Stimulated activated CD8-positive, alpha-beta memory T cell treated with anti-CD3 and anti-CD28 coated beads, Interleukin-12 subunit alpha, Interleukin-12 subunit beta, amount 100 ng/mL, for 24 hours (primary cell): ENCODE results near the gene CCL3.
"Not testable (repeated sequence)": the region's sequence is repeated elsewhere in the genome, so short reads cannot be mapped to it uniquely, and the experiment has no call there.

ENCODE experiments used
- DNase-seq: peaks from one replicate; pipeline ENCODE4 v3.0.0-alpha.2; 2020; ENCODE audit errors: extremely low read depth

The CCL3 gene

GRCh38 chr17:36086791-36087190, 3.2 kb downstream of the CCL3 start:
- no peak for DNase-seq

GRCh38 chr17:36085765-36086164, 4.2 kb downstream of the CCL3 start:
- no peak for DNase-seq

- not testable (repeated sequence) for DNase-seq
These were observed 6.3 kb downstream of the CCL3 start for GRCh38 chr17:36083691-36084090.

- peak; percentile 31 for DNase-seq
These were observed 7.3 kb downstream of the CCL3 start for GRCh38 chr17:36082482-36083120.

- DNase-seq = not testable (repeated sequence)
These were observed 8.1 kb downstream of the CCL3 start for GRCh38 chr17:36081681-36082471.

DNA sequence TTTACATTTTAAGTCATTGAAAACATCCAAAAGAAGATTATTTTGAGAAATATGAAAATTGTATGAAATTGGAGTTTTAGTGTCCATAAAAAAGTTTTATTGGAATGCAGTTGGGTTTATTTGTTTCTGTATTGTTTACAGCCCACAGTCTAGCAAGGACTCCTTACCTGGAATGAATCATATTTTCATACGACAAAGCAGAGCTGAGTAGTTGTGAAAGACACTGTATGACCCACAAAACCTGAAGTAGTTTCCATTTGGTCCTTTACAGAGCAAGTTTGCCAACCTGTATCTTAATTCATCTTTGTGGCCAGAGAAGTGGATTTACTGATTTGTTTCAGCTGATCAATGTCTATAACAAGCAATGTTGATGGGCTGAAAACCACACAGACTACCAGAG, 15.6 kb downstream of the CCL3 start:
- no peak for DNase-seq

DNA sequence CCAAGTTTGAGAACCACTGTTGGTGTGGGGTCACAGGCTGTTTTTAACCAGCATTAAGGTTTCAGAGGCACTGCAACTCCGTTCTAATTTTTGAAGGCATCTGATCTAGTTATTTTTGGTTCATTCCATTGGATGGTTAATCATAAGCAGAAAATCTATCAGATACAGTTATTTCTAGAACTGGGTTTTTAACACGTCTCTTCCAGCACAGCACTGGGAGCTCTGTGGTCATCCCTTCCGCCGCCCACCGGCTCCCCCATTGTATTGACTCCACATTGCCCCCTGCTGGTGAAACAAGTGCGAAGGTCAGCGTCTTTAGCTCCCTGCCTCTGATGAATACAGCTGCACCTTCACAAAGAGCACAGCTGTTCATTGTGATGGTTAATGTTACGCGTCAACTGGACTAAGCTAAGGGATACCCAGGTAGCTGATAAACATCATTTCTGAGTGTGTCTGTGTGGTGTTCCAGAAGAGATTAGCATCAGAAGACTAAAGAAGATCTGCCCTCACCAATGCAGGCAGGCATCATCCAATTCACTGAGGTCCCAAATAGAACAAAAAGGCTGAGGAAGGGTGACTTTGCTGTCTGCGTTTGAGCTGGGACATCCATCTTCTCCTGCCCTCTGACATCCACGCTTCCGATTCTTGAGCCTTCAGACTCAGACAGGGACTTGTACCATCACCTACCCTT, 17.4 kb downstream of the CCL3 start:
- peak; percentile 47 for DNase-seq

DNA sequence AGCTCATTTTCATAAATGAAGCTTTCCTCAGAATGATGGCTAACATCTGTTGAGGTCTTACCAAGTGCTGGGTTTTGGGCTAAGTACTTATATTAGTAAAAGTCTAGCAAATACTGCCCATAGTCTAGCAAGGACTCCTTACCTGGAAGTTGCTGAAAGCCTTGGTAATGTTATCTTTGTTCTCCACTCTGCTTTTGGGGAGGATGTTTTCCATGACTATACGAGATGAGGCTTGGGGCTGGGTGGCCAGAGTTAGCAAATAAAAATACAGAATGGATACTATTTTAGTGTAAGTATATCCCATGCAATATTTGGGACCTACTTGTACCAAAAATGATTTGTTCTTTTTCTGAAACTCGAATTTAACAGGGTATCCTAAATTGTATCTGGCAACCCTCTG, 18.2 kb downstream of the CCL3 start:
- DNase-seq = no peak

DNA sequence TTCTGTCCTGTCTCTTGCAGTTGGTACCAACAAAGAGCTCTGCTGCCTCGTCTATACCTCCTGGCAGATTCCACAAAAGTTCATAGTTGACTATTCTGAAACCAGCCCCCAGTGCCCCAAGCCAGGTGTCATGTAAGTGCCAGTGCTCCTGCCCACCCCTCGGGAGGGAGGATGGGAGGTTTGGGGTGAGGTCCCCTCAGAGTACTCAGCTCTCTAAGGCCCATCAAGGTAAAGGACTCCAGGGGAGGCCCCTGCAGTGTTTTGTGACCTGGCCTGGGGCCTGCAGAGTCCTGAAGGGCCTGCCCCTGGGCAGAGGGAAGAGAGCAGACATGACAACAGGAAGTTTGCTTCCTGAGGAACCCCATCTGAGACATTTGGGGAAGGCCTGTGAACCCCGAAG, 19.5 kb downstream of the CCL3 start:
- no peak for DNase-seq

GRCh38 chr17:36069136-36069535, 20.8 kb downstream of the CCL3 start:
- no peak for DNase-seq

- DNase-seq = no peak
These were observed 21.4 kb downstream of the CCL3 start for GRCh38 chr17:36068524-36068923.

- no peak for DNase-seq
These were observed 23.5 kb downstream of the CCL3 start for GRCh38 chr17:36066365-36066985.

- DNase-seq = no peak
These were observed 26.0 kb downstream of the CCL3 start, which contains the start of gene CCL18 for GRCh38 chr17:36063786-36064541. Gene CCL18 (plus strand): TSS chr17:36064272. CDS start chr17:36064343, 71 bp downstream.

DNA sequence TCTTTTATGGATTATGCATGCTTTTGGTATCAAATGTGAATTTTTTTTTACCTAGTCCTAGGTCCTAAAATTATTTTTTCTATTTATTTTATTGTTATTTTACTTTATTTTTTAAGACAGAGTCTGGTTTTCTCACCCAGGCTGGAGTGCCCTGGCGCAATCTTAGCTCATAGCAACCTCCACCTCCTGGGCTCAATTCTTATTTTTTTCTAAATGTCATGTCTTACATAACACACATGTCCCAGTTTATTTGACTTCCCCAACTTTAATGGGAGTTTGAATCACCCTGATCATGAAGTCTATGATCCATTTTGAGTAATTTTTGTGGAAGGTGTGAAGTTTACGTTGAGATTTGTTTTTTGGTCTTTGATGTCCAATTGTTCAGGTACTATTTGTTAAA, 29.1 kb downstream of the CCL3 start:
- no peak for DNase-seq

- DNase-seq = no peak
These were observed 30.5 kb downstream of the CCL3 start for GRCh38 chr17:36059406-36059805.

DNA sequence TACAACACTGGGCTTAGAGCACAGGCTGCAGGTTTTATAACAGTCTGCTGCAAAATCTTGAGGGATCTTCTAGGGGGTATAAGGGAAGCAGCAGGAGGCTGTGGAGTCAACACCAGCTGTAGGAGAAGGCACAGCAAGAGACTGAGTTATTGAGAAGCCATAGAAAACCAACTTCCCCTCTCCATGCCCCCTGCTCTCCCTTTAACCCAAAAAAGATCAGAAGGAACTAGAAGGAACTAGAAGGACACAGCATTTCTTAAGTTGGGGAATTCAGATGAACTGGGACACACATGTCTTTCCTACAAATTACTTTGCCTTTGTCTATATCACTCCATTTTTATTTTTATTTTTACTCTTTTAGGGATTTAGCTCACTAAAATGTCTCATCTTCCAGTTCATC, 32.0 kb downstream of the CCL3 start:
- DNase-seq = no peak

DNA sequence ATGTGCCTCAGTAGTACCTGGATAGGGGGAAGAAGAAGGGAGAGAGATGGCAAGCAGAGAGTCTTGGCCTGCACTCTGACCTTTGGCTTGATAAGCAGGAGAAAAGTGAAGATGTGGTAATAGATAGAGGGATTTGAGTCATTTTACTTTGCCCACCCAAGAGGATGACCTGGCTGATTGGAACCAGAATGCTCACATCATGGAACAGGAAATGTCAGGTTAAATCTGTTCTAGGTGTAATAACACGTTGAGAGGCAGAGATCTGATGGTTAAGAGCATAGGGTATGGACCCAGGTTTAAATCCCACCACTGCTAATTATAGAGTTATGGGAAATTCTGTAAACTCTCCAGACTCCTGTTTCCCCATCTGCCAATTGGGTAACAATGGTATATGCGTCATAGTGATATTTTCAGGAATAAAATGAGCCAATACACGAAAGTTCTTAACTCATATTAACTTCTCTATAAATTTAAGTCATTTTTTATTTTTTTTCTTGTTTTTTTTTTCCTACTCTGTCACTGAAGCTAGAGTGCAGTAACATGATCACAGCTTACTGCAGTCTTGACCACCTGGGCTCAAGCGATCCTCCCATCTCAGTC, 33.9 kb downstream of the CCL3 start:
- DNase-seq = no peak

DNA sequence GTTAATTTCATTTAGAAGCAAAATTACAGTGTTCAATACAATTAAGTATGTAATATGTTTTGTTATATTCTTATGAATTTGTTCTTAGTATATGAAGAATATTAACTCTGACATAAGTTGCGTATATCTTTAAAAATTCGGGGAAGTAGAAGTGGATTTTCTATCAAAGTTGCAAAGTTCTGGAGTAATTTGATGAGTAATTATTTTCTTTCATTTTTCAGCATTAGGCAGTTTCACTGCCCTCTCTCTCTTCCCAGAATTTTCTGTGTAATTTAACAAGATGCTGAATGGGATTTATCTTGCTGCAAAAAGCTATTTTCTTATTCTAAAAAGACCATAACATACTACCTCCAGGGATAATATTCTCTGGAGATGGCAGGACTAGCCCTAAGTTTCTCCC, 34.8 kb downstream of the CCL3 start:
- DNase-seq = no peak

DNA sequence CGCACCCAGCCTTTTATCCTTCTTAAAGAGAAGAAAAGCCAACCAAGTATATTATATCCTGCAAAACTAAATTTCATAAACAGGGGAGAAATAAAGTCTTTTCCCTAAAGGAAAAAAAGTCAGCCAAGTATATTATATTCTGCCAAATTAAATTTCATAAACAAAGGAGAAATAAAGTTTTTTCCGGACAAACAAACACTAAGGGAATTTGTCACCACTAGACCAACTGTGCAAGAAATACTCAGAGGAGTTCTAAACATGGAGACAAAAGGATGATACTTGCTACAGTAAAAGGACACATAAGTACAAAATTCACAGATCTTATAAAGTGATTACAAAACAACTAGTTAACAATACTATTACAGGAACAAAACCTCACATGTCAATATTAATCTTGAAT, 40.3 kb downstream of the CCL3 start:
- no peak for DNase-seq

GRCh38 chr17:36048066-36048465, 41.9 kb downstream of the CCL3 start:
- no peak for DNase-seq
